Thoracic aorta (tissue), 2 donors: Measurements from ENCODE around the gene PAN3. TPM values are rescaled to one million over a fixed set of nuclear protein-coding genes. Genes with fewer than 3 reads are reported as not detected.
"Not testable (repeated sequence)": the region's sequence is repeated elsewhere in the genome, so short reads cannot be mapped to it uniquely, and the experiment has no call there.

Experiments used
- ATAC-seq: fragments of 150-250 bp; one replicate; pipeline ENCODE4 v1.8.0; 2017; ENCODE audit warnings: low read depth; ENCODE audit not compliant: insufficient number of reproducible peaks, low FRiP score
- DNase-seq: peaks from one replicate; pipeline ENCODE4 v3.0.0-alpha.2; 2020; ENCODE audit warnings: low spot score
- H3K27ac ChIP-seq, 2 donors: fragments of 200-600 bp; sonication (generic); 1 replicate in 1 of 2; 2 replicates in 1 of 2; pipeline ENCODE4 v1.5.1; 2016; ENCODE audit warnings: mild to moderate bottlenecking in 2 of 2, moderate library complexity in 2 of 2
- H3K27me3 ChIP-seq: fragments of 200-600 bp; sonication (generic); replicated peaks from 2 replicates; pipeline ENCODE4 v1.6.0; 2016; ENCODE audit warnings: mild to moderate bottlenecking; ENCODE audit not compliant: insufficient read depth
- H3K36me3 ChIP-seq: fragments of 200-600 bp; sonication (generic); one replicate; pipeline ENCODE4 v1.5.1; 2016
- H3K4me1 ChIP-seq, 2 donors: fragments of 200-600 bp; sonication (generic); 1 replicate in 1 of 2; 2 replicates in 1 of 2; pipeline versions ENCODE4 v1.5.1 to v1.6.0; 2016; ENCODE audit warnings: low read depth in 2 of 2, mild to moderate bottlenecking in 1 of 2; ENCODE audit not compliant: control insufficient read depth in 1 of 2
- H3K4me3 ChIP-seq: fragments of 200-600 bp; sonication (generic); 2 replicates; pipeline ENCODE4 v1.5.1; 2016; ENCODE audit warnings: mild to moderate bottlenecking
- H3K9me3 ChIP-seq: fragments of 200-600 bp; sonication (generic); 2 replicates; pipeline ENCODE4 v1.5.1; 2016
- total RNA-seq, 2 donors: library from RNA; depleted of rRNA; stranded (reverse); fragments of >200 nt; gene quantifications; one replicate each; pipeline versions ENCODE4 v1.1.0 to v1.2.3, GENCODE V29; 2016
- TF ChIP-seq, protein P1 (sequence below): fragments of 200-600 bp; sonication (generic); IDR thresholded peaks from one replicate; pipeline ENCODE4 v1.5.1; 2019; ENCODE audit warnings: antibody characterized with exemption

PAN3 gene
- total RNA-seq, 2 donors from 2014 or later: 33.3 to 45.3 TPM

DNA sequence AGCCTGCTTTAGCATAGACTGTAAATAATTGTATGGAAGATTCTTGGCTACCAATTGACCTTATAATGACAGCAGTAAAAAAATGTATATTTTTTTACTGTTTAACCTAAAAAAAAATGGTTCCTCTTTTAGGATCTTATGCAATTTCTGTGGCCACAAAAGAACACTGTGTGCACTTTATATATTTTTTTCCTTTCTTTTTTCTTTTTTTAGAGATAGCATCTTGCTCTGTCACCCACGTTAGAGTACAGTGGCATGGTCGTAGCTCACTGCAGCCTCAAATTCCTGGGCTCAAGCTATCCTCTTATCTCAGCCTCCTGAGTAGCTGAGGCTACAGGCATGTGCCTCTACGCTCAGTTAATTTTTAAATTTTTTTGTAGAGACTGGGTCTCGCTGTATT, 44.0 kb upstream of the PAN3 start:
- no peaks in the 10 kb centered on the region for H3K4me1 ChIP-seq
- no peak for ATAC-seq
- H3K36me3 ChIP-seq: no peaks in the 10 kb centered on the region
- H3K9me3 ChIP-seq: peaks cover 3% of the 10 kb centered on the region
- no peak overlapping the region for H3K27ac ChIP-seq
- H3K27me3 ChIP-seq: peaks cover 8% of the 10 kb centered on the region
- DNase-seq: no peak
- H3K4me3 ChIP-seq: no peak overlapping the region
- TF ChIP-seq, protein P1, sequence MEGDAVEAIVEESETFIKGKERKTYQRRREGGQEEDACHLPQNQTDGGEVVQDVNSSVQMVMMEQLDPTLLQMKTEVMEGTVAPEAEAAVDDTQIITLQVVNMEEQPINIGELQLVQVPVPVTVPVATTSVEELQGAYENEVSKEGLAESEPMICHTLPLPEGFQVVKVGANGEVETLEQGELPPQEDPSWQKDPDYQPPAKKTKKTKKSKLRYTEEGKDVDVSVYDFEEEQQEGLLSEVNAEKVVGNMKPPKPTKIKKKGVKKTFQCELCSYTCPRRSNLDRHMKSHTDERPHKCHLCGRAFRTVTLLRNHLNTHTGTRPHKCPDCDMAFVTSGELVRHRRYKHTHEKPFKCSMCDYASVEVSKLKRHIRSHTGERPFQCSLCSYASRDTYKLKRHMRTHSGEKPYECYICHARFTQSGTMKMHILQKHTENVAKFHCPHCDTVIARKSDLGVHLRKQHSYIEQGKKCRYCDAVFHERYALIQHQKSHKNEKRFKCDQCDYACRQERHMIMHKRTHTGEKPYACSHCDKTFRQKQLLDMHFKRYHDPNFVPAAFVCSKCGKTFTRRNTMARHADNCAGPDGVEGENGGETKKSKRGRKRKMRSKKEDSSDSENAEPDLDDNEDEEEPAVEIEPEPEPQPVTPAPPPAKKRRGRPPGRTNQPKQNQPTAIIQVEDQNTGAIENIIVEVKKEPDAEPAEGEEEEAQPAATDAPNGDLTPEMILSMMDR: no peak

DNA sequence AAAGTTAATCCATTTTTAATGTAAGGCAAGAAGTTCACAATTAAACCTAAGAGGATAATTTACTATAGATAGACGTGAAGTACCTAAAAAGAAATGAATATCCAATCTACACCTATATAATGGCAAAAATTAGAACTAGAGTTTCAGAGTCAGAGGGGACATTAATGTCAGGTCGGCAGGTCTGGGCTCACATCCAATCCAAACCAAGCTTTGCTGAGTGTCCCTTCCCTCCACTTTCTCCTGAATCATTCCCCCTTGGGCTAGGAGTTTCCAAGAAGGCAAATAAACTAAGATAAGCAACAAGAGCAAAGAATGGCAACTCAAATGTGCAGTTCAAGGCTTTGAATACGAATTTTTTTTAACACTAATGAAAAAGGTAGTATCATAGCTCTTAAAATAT, 40.8 kb upstream of the PAN3 start:
- Histone ChIP-seq H3K4me1 (peaks cover 5 to 17% of the 10 kb centered on the region in 2 donors), H3K27me3 (peaks cover 18% of the 10 kb centered on the region), H3K9me3 (peaks cover 3% of the 10 kb centered on the region), H3K36me3 (no peaks in the 10 kb centered on the region), H3K4me3 (no peak overlapping the region), H3K27ac (no peak overlapping the region)
- no peak for DNase-seq
- no peak for ATAC-seq
- TF ChIP-seq, protein P1: no peak

DNA sequence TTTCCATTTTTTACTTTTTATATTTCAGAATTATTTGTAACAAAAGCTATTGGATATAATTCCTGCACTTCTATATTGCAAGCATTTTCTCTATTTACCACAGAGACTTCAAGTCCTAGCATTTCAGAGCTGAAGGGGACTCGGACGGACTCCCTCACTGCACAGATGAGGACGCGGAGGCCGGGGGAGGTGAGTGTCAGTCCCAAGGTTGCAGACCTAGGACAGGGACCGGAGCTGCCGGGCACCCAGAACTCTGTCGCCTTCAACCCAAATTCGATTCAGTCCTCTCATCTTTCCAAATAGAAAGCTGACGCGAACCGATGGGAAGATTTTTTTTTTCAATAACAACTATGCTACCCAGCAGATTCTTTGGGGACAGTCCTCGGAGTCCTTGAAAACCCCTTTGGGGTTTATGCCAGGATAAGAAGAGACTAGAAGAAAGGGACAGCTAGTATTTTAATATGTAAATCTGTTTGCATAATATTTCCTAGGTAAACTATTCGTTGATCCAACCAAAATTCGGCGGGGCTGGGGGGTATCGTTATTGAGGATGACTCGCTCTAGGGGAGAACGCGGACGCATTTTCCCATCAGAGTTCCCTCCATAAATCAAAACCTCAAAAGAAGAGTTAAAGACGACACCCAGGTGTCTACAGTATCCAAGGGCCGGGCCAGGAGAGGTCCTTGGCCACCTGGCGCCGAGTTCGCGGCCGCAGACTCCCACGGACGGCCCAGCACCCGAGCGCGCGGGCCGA, 38.8 kb upstream of the PAN3 start:
- Histone ChIP-seq H3K27ac (no peak overlapping the region), H3K4me1 (peaks cover 5 to 17% of the 10 kb centered on the region in 2 donors), H3K9me3 (peaks cover 3% of the 10 kb centered on the region), H3K27me3 (peaks cover 18% of the 10 kb centered on the region), H3K4me3 (peak overlapping the region; percentile 69), H3K36me3 (no peaks in the 10 kb centered on the region)
- TF ChIP-seq, protein P1: no peak
- DNase-seq: no peak
- ATAC-seq: no peak

DNA sequence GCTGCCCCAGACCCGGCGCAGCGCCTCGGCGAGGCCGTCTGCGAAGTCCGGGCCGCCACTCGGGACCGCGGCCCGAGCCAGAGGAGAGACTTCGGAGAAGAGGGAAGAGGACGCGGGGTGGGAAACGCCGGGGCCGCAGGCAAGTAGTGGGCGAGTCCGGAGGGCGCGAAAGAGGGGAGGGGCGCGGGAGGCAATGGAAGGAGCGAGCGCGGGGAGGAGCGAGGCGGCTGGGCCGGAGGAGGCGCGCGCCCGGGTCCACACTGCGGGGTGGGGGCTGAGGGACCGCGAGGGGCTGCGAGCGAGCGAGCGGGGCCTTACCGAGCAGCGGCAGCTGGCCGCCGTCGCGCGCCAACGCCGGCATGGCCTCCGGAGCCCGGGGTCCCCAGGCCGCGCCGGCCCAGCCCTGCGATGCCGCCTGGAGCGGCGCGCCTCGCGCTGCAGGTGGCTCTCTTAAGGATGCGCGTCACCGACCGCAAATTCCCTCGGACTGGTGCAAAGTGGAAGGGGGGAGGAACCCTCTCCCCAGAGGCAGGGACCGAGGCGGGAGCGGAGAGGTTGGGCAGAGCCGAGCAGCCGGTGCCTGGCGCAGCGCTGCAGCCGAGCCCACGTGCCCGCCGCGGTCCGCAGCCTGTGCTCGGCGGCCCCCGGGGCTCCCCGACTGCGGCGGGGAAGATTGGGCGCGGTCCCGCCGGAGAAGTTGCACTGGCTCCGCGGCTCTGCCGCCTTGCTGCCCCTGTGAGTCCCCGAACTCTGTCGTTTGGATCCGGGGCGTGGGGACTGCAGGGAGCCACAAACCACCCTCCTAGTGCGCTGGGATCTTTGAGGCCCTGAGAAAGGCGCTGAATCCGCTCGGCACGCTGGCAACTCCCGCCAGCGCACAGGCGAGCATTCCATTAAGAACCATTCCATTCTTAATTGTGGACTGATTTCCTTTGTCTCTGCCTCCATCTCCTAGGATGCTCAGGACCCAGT, 37.9 kb upstream of the PAN3 start, which contains the start of gene FLT3:
Gene FLT3, minus strand, starts transcription at position 427 of the 972 bp plus-strand sequence. Its CDS starts 66 bp downstream, at position 361.
- Histone ChIP-seq H3K4me3 (peak within 1 kb of the TSS; percentile 69), H3K9me3 (peaks cover 3% of the 10 kb centered on the region), H3K27ac (no peak within 1 kb of the TSS), H3K27me3 (peaks cover 18% of the 10 kb centered on the region), H3K4me1 (peaks cover 5 to 17% of the 10 kb centered on the region in 2 donors), H3K36me3 (no peaks in the 10 kb centered on the region)
- TF ChIP-seq, protein P1: no peak
- ATAC-seq (no peak), DNase-seq (no peak)

DNA sequence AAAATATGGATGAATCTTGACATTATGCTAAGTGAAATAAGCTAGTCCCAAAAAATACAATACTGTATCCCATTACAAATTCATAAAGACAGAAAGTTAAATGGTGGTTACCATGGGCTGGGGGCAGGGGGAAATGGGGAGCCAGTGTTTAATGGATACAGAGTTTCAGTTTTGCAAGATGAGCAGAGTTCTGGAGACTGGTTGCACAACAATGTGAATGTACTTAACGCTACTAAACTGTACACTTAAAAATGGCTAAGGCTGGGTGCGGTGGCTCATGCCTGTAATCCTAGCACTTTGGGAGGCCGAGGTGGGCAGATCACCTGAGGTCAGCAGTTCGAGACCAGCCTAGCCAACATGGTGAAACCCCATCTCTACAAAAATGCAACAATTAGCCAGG, 36.5 kb upstream of the PAN3 start:
- H3K27ac ChIP-seq, H3K9me3 ChIP-seq, H3K4me3 ChIP-seq, ATAC-seq, DNase-seq, H3K36me3 ChIP-seq: not testable (repeated sequence)
- Histone ChIP-seq H3K27me3 (peaks cover 18% of the 10 kb centered on the region), H3K4me1 (peaks cover 5 to 17% of the 10 kb centered on the region in 2 donors)
